HepG2 (cell line): ENCODE results near the gene TNNI3. TPM values are rescaled to one million over a fixed set of nuclear protein-coding genes. Genes with fewer than 3 reads are reported as not detected.

Experiments
- ELF3 ChIP-seq: IDR thresholded peaks from 2 replicates; pipeline ENCODE4 v1.6.1; 2016; ENCODE audit warnings: missing genetic modification reagents, missing compliant biosample characterization
- GTF2F1 ChIP-seq: fragments of 150-350 bp; IDR thresholded peaks from 2 replicates; pipeline ENCODE4 v1.6.1; 2014; ENCODE audit warnings: low read length
- MTF2 ChIP-seq: sonication (generic); formaldehyde crosslinking; IDR thresholded peaks from 2 replicates; pipeline ENCODE4 v1.5.0; 2020; ENCODE audit warnings: missing genetic modification reagents, borderline replicate concordance
- NFYB ChIP-seq: sonication (generic); formaldehyde crosslinking; IDR thresholded peaks from 2 replicates; pipeline ENCODE4 v1.4.0; 2020; ENCODE audit warnings: missing genetic modification reagents
- PPARG ChIP-seq: conservative IDR thresholded peaks from 2 replicates; pipeline ENCODE4 v1.6.1; 2016; ENCODE audit warnings: missing biosample characterization, missing genetic modification reagents
- STAG1 ChIP-seq: sonication (generic); formaldehyde crosslinking; IDR thresholded peaks from 2 replicates; pipeline ENCODE4 v1.4.0; 2020; ENCODE audit warnings: missing genetic modification reagents
- ZNF441 ChIP-seq: sonication (generic); formaldehyde crosslinking; IDR thresholded peaks from 2 replicates; pipeline ENCODE4 v1.7.0; 2021; ENCODE audit warnings: missing genetic modification reagents, borderline replicate concordance
- ZNF775 ChIP-seq: sonication (generic); formaldehyde crosslinking; IDR thresholded peaks from 2 replicates; pipeline ENCODE4 v1.4.0; 2020; ENCODE audit warnings: missing genetic modification reagents, mild to moderate bottlenecking, moderate library complexity, borderline replicate concordance
- ZSCAN12 ChIP-seq: sonication (generic); formaldehyde crosslinking; IDR thresholded peaks from 2 replicates; pipeline ENCODE4 v1.9.0; 2021; ENCODE audit warnings: mild to moderate bottlenecking, missing genetic modification reagents
- polyA plus RNA-seq, 8 experiments: library from polyadenylated mRNA; depleted of rRNA in 3 of 8; stranded (reverse) in 7 of 8; unstranded in 1 of 8; fragments of >200 nt; fragmentation: Illumina TruSeq in 4 of 8; extraction: Trizol in 4 of 8; gene quantifications; 2 replicates each; pipeline versions ENCODE4 v1.2.1 to v1.2.3, GENCODE V29; 2011 to 2016; ENCODE audit warnings: low read depth in 4 of 8, missing spikeins in 1 of 8, mixed read lengths in 1 of 8; ENCODE audit not compliant: insufficient read depth in 1 of 8
- total RNA-seq, 5 experiments: library from RNA; depleted of rRNA; stranded (reverse); fragments of >200 nt; fragmentation: Illumina TruSeq; extraction: Trizol; gene quantifications; 2 replicates each; pipeline ENCODE4 v1.2.3, GENCODE V29; 2016; ENCODE audit warnings: low read depth in 1 of 5
- TF ChIP-seq, protein P1 (sequence below): sonication (generic); formaldehyde crosslinking; IDR thresholded peaks from 2 replicates; pipeline ENCODE4 v1.4.0; 2020; ENCODE audit warnings: mild to moderate bottlenecking, missing genetic modification reagents
- TF ChIP-seq, protein P2 (sequence below): sonication (generic); formaldehyde crosslinking; IDR thresholded peaks from 2 replicates; pipeline ENCODE4 v1.5.0; 2020; ENCODE audit warnings: mild to moderate bottlenecking, missing genetic modification reagents, borderline replicate concordance
- TF ChIP-seq, protein P3 (sequence below): sonication (generic); formaldehyde crosslinking; IDR thresholded peaks from 2 replicates; pipeline ENCODE4 v1.5.0; 2020; ENCODE audit warnings: mild to moderate bottlenecking, missing genetic modification reagents
- TF ChIP-seq, protein P4 (sequence below): conservative IDR thresholded peaks from 2 replicates; pipeline ENCODE4 v1.6.1; 2018; ENCODE audit warnings: missing genetic modification reagents
- TF ChIP-seq, protein P5 (sequence below): sonication (generic); formaldehyde crosslinking; IDR thresholded peaks from 2 replicates; pipeline ENCODE4 v1.4.0; 2020; ENCODE audit warnings: missing genetic modification reagents

TNNI3 gene
- total and polyA plus RNA-seq, 2 of the 13 experiments (the other 11 are each of a cell fraction or from before 2014, with no cell fraction given): 3.5 to 3.7 TPM

DNA sequence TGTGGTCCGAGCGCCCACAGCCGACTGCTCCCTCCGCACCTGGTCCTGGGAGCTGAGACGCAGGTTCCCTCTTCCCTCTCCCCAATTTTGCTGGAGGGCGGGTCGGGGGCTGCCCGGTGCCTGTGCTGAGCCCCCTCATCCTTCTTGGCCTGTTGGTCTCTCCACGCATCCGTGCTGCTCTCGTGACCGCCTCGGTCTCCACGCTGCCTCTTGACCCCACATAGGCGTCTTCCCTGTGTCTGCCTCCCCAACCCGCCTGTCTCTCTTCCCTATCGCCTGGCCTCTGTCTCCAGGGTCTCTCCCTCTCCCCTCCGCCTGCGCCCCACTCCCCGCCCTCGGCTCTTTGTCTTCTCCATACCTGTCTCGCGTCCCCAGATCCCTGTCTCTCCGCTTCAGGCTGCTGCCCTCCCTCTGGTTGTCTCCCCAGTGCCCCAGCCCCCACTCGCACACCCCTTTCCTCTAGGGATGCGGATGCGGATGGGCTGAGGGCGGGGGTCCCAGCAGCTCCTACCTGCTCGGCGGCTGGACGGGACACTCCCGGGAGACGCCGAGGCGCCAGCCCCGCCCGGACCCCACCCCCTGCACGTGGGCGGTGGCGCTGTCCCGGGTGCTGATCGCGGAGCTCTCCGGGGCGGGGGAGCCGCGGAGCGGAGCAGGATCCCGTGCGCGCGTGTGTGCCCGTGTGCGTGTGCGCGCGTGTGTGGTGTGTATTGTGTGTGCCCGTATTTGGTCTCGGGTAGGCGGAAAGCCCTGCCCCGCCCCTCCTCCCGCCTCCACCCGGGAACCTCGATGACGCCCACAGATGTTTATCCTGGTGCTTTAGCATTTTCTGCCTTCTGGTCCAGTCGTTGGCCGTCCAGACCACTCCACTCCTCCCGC, 22.3 kb upstream of the TNNI3 start, which contains the start of gene SYT5 (continued):
- TF ChIP-seq, protein P1, sequence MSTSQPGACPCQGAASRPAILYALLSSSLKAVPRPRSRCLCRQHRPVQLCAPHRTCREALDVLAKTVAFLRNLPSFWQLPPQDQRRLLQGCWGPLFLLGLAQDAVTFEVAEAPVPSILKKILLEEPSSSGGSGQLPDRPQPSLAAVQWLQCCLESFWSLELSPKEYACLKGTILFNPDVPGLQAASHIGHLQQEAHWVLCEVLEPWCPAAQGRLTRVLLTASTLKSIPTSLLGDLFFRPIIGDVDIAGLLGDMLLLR: peak; percentile 88; the same call in 1 of the 2 replicates
- TF ChIP-seq, protein P2, sequence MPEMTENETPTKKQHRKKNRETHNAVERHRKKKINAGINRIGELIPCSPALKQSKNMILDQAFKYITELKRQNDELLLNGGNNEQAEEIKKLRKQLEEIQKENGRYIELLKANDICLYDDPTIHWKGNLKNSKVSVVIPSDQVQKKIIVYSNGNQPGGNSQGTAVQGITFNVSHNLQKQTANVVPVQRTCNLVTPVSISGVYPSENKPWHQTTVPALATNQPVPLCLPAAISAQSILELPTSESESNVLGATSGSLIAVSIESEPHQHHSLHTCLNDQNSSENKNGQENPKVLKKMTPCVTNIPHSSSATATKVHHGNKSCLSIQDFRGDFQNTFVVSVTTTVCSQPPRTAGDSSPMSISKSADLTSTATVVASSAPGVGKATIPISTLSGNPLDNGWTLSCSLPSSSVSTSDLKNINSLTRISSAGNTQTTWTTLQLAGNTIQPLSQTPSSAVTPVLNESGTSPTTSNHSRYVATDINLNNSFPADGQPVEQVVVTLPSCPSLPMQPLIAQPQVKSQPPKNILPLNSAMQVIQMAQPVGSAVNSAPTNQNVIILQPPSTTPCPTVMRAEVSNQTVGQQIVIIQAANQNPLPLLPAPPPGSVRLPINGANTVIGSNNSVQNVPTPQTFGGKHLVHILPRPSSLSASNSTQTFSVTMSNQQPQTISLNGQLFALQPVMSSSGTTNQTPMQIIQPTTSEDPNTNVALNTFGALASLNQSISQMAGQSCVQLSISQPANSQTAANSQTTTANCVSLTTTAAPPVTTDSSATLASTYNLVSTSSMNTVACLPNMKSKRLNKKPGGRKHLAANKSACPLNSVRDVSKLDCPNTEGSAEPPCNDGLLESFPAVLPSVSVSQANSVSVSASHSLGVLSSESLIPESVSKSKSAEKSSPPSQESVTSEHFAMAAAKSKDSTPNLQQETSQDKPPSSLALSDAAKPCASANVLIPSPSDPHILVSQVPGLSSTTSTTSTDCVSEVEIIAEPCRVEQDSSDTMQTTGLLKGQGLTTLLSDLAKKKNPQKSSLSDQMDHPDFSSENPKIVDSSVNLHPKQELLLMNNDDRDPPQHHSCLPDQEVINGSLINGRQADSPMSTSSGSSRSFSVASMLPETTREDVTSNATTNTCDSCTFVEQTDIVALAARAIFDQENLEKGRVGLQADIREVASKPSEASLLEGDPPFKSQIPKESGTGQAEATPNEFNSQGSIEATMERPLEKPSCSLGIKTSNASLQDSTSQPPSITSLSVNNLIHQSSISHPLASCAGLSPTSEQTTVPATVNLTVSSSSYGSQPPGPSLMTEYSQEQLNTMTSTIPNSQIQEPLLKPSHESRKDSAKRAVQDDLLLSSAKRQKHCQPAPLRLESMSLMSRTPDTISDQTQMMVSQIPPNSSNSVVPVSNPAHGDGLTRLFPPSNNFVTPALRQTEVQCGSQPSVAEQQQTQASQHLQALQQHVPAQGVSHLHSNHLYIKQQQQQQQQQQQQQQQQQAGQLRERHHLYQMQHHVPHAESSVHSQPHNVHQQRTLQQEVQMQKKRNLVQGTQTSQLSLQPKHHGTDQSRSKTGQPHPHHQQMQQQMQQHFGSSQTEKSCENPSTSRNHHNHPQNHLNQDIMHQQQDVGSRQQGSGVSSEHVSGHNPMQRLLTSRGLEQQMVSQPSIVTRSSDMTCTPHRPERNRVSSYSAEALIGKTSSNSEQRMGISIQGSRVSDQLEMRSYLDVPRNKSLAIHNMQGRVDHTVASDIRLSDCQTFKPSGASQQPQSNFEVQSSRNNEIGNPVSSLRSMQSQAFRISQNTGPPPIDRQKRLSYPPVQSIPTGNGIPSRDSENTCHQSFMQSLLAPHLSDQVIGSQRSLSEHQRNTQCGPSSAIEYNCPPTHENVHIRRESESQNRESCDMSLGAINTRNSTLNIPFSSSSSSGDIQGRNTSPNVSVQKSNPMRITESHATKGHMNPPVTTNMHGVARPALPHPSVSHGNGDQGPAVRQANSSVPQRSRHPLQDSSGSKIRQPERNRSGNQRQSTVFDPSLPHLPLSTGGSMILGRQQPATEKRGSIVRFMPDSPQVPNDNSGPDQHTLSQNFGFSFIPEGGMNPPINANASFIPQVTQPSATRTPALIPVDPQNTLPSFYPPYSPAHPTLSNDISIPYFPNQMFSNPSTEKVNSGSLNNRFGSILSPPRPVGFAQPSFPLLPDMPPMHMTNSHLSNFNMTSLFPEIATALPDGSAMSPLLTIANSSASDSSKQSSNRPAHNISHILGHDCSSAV (CRISPR knock-in tag): no peak
- TF ChIP-seq NFYB (CRISPR knock-in tag) (no peak), STAG1 (CRISPR knock-in tag) (no peak), ZNF441 (no peak), PPARG (CRISPR knock-in tag) (0 out of 2 replicates have a peak, but pooled peaks have one; percentile 41), ZNF775 (CRISPR knock-in tag) (no peak), ZSCAN12 (CRISPR knock-in tag) (no peak), GTF2F1 (no peak), ELF3 (CRISPR knock-in tag) (no peak), MTF2 (CRISPR knock-in tag) (no peak)
- TF ChIP-seq, protein P3, sequence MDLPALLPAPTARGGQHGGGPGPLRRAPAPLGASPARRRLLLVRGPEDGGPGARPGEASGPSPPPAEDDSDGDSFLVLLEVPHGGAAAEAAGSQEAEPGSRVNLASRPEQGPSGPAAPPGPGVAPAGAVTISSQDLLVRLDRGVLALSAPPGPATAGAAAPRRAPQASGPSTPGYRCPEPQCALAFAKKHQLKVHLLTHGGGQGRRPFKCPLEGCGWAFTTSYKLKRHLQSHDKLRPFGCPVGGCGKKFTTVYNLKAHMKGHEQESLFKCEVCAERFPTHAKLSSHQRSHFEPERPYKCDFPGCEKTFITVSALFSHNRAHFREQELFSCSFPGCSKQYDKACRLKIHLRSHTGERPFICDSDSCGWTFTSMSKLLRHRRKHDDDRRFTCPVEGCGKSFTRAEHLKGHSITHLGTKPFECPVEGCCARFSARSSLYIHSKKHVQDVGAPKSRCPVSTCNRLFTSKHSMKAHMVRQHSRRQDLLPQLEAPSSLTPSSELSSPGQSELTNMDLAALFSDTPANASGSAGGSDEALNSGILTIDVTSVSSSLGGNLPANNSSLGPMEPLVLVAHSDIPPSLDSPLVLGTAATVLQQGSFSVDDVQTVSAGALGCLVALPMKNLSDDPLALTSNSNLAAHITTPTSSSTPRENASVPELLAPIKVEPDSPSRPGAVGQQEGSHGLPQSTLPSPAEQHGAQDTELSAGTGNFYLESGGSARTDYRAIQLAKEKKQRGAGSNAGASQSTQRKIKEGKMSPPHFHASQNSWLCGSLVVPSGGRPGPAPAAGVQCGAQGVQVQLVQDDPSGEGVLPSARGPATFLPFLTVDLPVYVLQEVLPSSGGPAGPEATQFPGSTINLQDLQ: no peak
- TF ChIP-seq, protein P4, sequence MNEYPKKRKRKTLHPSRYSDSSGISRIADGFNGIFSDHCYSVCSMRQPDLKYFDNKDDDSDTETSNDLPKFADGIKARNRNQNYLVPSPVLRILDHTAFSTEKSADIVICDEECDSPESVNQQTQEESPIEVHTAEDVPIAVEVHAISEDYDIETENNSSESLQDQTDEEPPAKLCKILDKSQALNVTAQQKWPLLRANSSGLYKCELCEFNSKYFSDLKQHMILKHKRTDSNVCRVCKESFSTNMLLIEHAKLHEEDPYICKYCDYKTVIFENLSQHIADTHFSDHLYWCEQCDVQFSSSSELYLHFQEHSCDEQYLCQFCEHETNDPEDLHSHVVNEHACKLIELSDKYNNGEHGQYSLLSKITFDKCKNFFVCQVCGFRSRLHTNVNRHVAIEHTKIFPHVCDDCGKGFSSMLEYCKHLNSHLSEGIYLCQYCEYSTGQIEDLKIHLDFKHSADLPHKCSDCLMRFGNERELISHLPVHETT (CRISPR knock-in tag): no peak
- TF ChIP-seq, protein P5, sequence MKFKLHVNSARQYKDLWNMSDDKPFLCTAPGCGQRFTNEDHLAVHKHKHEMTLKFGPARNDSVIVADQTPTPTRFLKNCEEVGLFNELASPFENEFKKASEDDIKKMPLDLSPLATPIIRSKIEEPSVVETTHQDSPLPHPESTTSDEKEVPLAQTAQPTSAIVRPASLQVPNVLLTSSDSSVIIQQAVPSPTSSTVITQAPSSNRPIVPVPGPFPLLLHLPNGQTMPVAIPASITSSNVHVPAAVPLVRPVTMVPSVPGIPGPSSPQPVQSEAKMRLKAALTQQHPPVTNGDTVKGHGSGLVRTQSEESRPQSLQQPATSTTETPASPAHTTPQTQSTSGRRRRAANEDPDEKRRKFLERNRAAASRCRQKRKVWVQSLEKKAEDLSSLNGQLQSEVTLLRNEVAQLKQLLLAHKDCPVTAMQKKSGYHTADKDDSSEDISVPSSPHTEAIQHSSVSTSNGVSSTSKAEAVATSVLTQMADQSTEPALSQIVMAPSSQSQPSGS (CRISPR knock-in tag): no peak
- TF ChIP-seq, all 625 proteins: peak for 76
